A673 (cell line): Measurements from ENCODE around the gene PIAS3. TPM values are rescaled to one million over a fixed set of nuclear protein-coding genes. Genes with fewer than 3 reads are reported as not detected.

Experiments used
- BruUV-seq: library from RNA; stranded (reverse); fragments of 400-500 nt; replicated peaks from 2 replicates; lab custom pipeline; 2021; lab: Mats Ljungman, UMichigan
- CTCF ChIA-PET: fragments of 300-600 bp; sonication (Branson Sonifier 250); formaldehyde crosslinking; loops from one replicate; lab custom pipeline; 2022; ENCODE audit warnings: antibody characterized with exemption; lab: Charles Lee
- POLR2A ChIA-PET: fragments of 300-600 bp; sonication (Branson Sonifier 250); formaldehyde crosslinking; loops from one replicate; lab custom pipeline; 2022; ENCODE audit warnings: antibody characterized with exemption; ENCODE audit not compliant: low non-redundant PET; lab: Charles Lee
- DNase-seq: peaks from one replicate; pipeline ENCODE4 v3.0.0-alpha.2; 2015; ENCODE audit warnings: low spot score
- H3K27ac ChIP-seq: fragments of 200-600 bp; sonication (generic); 2 replicates; pipeline ENCODE4 v1.5.1; 2016; ENCODE audit warnings: mixed run types, low read depth, mild to moderate bottlenecking, mixed read lengths, antibody characterized with exemption, low read length; ENCODE audit not compliant: poor library complexity, severe bottlenecking
- H3K27me3 ChIP-seq: fragments of 200-600 bp; sonication (generic); replicated peaks from 2 replicates; pipeline ENCODE4 v1.6.1; 2017; ENCODE audit warnings: mixed run types, low read depth, mild to moderate bottlenecking, mixed read lengths, antibody characterized with exemption, low read length; ENCODE audit not compliant: insufficient read depth, poor library complexity
- H3K36me3 ChIP-seq: fragments of 200-600 bp; sonication (generic); 2 replicates; pipeline ENCODE4 v1.6.1; 2016; ENCODE audit warnings: mixed run types, mild to moderate bottlenecking, mixed read lengths, antibody characterized with exemption, low read length; ENCODE audit not compliant: insufficient read depth, poor library complexity, severe bottlenecking
- H3K4me1 ChIP-seq: fragments of 200-600 bp; sonication (generic); 2 replicates; pipeline ENCODE4 v1.6.1; 2017; ENCODE audit warnings: mixed run types, mild to moderate bottlenecking, mixed read lengths, antibody characterized with exemption, low read length; ENCODE audit not compliant: insufficient read depth, poor library complexity, severe bottlenecking
- H3K4me3 ChIP-seq: fragments of 200-600 bp; sonication (generic); 2 replicates; pipeline ENCODE4 v1.5.1; 2016; ENCODE audit warnings: low read depth, mixed run types, mild to moderate bottlenecking, mixed read lengths, low read length; ENCODE audit not compliant: poor library complexity, severe bottlenecking
- H3K9me3 ChIP-seq: fragments of 200-600 bp; sonication (generic); 2 replicates; pipeline ENCODE4 v1.6.1; 2016; ENCODE audit warnings: mixed run types, low read depth, mild to moderate bottlenecking, mixed read lengths, antibody characterized with exemption, low read length; ENCODE audit not compliant: poor library complexity, severe bottlenecking
- EZH2 ChIP-seq: fragments of 200-600 bp; sonication (generic); IDR thresholded peaks from 2 replicates; pipeline ENCODE4 v1.6.1; 2017; ENCODE audit warnings: borderline replicate concordance, low read depth, mild to moderate bottlenecking, mixed read lengths, antibody characterized with exemption, low read length; ENCODE audit not compliant: poor library complexity, severe bottlenecking
- intact Hi-C: fragments of 100-400 bp; cut with micrococcal nuclease; formaldehyde crosslinking; loops from one replicate; pipeline ENCODE4 v1.10.0; 2022; ENCODE audit not compliant: unreplicated experiment
- total RNA-seq: library from RNA; stranded (reverse); gene quantifications from 2 replicates; pipeline ENCODE4 v1.2.3, GENCODE V29; 2021
- TF ChIP-seq, protein P1 (sequence below): fragments of 300-800, 200-600 bp; sonication (generic); conservative IDR thresholded peaks from 2 replicates; pipeline ENCODE4 v1.5.1; 2017; ENCODE audit warnings: low read depth, mild to moderate bottlenecking, antibody characterized with exemption, low read length, moderate library complexity, mixed read lengths

Gene PIAS3
- total RNA-seq, 1 experiment from 2014 or later, result 41.8 TPM

DNA sequence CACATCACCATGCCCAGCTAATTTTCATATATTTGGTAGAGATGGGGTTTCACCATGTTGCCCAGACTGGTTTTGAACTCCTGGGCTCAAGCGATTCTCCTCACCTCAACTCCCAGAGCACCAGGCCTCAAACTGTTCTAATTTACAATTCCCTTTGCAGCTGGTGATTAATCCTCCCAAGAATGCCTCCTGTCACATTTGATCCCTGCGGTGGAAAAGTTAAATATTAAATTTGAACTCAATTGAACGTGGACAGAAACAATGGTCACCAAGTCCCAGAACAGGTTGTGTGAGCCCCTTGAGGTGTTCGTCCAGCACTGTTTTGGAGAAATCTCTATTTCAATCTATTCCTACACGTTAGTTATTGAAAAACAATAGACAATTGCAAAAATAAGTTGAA, 28.8 kb upstream of the PIAS3 start:
- Histone ChIP-seq H3K27me3 (peaks cover 22% of the 10 kb centered on the region), H3K4me3 (no peak overlapping the region), H3K27ac (no peak overlapping the region), H3K4me1 (peaks cover 18% of the 10 kb centered on the region), H3K36me3 (no peaks in the 10 kb centered on the region), H3K9me3 (no peaks in the 10 kb centered on the region)
- intact Hi-C loops, result loop anchor here (5.0 kb wide), 1 partner anchor 35 kb away; no protein-coding TSS in a partner anchor
- no TSS peak for BruUV-seq
- ChIA-PET POLR2A (no interaction called here), CTCF (no interaction called here)
- no peak for DNase-seq
- no peak for TF ChIP-seq EZH2

DNA sequence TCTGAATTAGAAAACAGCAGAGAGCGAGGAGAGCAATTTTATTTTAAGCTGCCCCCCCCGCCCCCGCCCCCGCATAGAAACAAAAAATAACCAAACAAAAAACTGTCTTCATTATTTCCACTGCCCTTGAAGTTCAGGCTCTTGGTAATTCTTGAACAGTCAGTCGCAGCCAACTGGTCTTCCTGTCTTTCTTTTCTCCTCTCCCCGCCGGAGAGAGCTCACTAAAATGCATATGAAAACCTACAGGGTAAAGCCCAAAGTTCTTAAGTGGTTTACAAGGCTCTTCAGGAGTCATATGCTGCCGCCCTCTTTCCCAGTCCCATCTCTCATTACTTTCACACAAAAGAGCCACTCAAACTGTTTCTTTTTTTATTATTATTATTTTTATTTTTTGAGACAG, 27.9 kb upstream of the PIAS3 start:
- CTCF ChIA-PET, result no interaction called here
- Histone ChIP-seq H3K4me3 (no peak overlapping the region), H3K27me3 (peaks cover 22% of the 10 kb centered on the region), H3K9me3 (no peaks in the 10 kb centered on the region), H3K4me1 (peaks cover 11% of the 10 kb centered on the region), H3K36me3 (no peaks in the 10 kb centered on the region), H3K27ac (no peak overlapping the region)
- intact Hi-C loops, result loop anchor here (5.0 kb wide), 1 partner anchor 35 kb away; no protein-coding TSS in a partner anchor
- no peak for TF ChIP-seq EZH2
- TF ChIP-seq, protein P1, sequence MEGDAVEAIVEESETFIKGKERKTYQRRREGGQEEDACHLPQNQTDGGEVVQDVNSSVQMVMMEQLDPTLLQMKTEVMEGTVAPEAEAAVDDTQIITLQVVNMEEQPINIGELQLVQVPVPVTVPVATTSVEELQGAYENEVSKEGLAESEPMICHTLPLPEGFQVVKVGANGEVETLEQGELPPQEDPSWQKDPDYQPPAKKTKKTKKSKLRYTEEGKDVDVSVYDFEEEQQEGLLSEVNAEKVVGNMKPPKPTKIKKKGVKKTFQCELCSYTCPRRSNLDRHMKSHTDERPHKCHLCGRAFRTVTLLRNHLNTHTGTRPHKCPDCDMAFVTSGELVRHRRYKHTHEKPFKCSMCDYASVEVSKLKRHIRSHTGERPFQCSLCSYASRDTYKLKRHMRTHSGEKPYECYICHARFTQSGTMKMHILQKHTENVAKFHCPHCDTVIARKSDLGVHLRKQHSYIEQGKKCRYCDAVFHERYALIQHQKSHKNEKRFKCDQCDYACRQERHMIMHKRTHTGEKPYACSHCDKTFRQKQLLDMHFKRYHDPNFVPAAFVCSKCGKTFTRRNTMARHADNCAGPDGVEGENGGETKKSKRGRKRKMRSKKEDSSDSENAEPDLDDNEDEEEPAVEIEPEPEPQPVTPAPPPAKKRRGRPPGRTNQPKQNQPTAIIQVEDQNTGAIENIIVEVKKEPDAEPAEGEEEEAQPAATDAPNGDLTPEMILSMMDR, result no peak
- no TSS peak for BruUV-seq
- POLR2A ChIA-PET, result no interaction called here
- DNase-seq, result no peak

DNA sequence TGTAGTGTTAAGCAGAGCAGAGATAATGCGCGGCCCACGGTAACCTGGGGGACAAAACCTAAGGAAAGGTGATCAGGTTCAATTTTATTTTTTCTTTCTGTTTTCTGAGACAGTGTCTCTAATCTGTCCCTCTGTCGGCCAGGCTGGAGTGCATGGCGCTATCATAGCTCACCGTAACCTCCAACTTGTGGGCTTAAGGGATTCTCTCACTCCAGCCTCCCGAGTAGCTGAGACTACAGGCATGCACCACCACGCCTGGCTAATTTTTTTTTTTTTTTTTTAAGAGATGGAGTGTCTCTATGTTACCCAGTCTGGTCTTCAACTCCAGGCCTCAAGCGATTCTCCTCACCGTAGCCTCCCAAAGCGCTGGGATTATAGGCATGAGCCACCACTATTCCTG, 27.5 kb upstream of the PIAS3 start:
- no TSS peak for BruUV-seq
- Histone ChIP-seq H3K4me1 (peaks cover 8% of the 10 kb centered on the region), H3K4me3 (peak overlapping the region; percentile 69), H3K27ac (no peak overlapping the region), H3K36me3 (no peaks in the 10 kb centered on the region), H3K9me3 (no peaks in the 10 kb centered on the region), H3K27me3 (peaks cover 22% of the 10 kb centered on the region)
- intact Hi-C loops, result loop anchor here (5.0 kb wide), 1 partner anchor 34 kb away; no protein-coding TSS in a partner anchor
- ChIA-PET POLR2A (interaction anchor here (0.7 kb wide), 1 partner anchor 41 kb away, joined by 7 read pairs; the partner anchor contains the start of gene NUDT17), CTCF (no interaction called here)
- no peak for DNase-seq
- TF ChIP-seq, protein P1, result no peak
